NCI-H1694 treated with DMSO at 0.1 percent for 48 hours (cell line): Measurements from ENCODE around the gene TRAK1.
"Not testable (repeated sequence)": the region's sequence is repeated elsewhere in the genome, so short reads cannot be mapped to it uniquely, and the experiment has no call there.

Experiments
- DNase-seq: peaks from one replicate; lab custom pipeline; 2025; lab: John Stamatoyannopoulos, UW

Gene TRAK1

DNA sequence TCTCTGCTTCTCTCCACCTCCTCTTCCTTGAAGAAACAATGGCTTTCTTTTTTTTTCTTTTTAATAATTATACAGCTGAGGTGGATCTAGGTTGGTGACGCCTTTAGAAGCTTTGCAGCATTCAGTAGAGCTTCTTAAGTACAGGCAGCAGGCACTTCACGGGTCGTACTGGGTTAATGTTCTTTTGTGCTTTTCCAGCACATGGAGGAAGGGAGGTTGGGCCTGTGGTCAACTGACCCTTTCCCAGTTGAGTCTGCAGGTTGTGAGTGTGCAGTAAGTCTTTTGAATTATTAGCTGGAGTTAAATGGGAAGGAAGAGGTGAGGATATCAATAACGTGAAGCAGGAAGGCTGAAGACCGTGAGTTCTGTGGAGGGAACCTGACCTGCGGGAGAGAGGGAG is 7.0 kb downstream of the TRAK1 start:
- DNase-seq, result no peak

DNA sequence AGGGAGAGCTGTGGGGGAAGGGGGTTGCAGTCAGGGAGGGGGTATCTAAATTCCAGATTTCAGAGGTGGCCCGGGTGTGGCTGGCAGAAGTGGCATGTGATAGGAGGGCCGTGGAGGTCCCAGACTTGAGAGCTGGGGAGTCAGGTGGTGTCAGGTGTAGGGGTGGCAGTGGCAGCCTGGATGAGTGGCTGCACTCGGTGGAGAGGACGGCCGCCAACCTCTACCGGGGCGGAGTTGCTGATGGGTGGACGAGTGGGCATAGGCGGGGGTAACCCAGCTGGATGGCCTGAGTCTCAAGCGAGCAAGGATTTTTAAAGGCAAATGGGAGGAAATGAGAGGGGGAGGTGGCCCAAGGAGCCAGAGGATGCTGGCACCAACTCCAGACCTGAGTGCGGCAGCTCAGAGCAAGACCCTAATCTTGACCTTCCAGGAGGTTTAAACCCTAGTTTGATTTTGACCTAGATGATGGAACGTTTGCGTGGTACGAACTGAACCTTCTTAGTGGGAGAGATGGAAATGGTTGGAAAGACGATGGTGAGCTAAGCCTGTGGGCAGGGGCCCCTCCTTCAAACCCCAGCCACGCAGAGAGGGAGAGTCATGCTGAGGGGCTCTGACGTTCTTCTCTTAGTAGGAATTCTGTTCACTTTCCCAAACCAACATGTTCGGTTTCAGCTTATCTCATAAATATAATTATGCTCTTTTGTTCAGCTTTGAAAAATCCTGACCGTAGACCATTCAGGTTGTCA is 8.0 kb downstream of the TRAK1 start:
- no peak for DNase-seq

DNA sequence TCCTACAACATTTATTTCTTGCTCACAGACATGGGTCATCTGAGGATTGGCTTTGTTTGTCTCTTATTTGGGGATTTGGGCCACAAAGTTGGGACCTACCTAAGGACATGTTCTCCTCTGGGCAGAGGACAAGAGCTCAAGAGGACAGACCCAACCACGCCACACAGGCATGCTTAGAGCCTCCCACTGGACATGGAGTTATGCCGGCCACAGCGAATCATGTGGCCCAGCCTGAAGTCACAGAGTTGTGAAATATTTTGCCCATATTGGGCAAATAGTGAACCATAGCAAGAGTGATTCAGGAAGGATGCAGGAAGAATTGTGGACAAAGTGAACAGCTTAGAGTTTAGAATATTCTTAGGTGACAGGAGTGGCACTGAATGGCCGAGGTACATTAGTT is 9.9 kb downstream of the TRAK1 start:
- DNase-seq, result no peak

DNA sequence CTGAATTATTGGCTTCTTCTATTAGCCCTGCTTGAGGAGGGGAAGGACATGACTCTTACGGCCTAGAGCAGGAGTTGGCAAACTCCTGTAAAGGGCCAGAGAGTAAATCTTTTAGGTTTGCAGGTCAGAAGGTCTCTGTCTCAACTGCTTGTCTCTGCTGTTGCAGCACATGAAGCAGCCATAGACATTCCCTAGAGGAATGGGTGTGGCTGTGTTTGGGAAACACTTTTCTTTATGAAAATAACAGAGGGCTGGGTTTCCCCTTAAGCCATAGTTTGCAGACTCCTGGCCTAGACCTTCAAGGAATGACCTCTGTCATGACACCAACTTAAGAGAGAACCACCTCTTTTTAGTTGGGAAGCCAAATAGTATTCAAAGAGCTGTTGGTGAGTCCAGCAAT is 10.3 kb downstream of the TRAK1 start:
- DNase-seq, result no peak

DNA sequence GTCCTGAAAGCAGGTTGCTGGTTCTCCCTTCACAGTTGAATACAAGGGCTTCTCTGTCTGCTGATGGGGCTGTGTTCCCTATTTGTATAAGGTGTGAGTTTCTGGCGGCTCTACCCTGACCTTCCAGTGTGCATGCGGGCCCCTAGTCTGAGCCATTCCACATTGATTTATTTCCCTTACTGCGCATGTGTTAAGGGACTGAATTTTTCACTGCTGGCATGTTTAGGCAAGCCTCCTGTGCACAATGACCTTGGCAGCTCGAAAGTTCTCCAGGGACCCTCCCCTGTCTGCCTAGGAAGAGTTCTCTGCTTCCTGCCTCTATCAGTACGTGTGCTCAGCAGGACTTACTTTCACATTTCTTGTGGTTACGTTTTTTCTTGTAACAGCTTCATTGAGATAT is 11.4 kb downstream of the TRAK1 start:
- DNase-seq, result no peak

DNA sequence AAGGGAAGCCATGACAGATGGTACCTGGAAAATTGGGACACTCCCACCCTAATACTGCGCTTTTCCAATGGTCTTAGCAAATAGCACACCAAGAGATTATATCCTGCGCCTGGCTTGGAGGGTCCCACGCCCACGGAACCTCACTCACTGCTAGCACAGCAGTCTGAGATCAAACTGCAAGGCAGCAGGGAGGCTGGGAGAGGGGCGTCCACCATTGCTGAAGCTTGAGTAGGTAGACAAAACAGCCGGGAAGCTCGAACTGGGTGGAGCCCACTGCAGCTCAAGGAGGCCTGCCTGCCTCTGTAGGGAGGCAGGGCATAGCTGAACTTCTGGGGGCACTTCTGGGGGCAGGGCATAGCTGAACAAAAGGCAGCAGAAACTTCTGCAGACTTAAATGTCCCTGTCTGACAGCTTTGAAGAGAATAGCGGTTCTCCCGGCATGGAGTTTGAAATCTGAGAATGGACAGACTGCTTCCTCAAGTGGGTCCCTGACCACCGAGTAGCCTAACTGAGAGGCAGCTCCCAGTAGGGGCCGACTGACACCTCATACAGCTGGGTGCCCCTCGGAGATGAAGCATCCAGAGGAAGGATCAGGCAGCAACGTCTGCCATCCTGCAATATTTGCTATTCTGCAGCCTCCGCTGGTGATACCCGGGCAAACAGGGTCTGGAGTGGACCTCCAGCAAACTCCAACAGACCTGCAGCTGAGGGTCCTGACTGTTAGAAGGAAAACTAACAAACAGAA is 12.9 kb downstream of the TRAK1 start:
- not testable (repeated sequence) for DNase-seq

DNA sequence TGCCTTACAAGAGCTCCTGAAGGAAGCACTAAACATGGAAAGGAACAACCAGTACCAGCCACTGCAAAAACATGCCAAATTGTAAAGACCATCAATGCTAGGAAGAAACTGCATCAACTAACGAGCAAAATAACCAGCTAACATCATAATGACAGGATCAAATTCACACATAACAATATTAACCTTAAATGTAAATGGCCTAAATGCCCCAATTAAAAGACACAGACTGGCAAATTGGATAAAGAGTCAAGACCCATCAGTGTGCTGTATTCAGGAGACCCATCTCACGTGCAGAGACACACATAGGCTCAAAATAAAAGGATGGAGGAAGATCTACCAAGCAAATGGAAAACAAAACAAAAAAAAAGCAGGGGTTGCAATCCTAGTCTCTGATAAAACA is 14.8 kb downstream of the TRAK1 start:
- not testable (repeated sequence) for DNase-seq

DNA sequence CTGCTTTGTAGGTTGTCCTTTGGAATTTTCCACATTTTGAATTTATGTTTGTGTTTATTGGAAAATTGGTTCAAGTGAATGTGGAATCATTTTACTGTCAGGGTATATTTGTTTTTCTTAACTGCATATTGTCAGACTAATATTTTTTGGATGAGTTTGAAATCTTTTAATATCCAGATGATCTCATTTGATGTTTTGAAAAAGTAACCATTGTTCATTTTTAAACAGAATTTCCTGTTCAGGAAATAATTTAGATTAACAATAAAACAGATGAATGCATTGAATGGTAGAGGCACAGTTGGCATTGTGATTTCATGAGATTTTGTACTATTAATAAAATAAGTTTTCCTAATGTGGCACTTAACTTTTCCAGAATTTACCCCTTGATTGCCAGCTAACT is 15.5 kb downstream of the TRAK1 start:
- DNase-seq, result no peak

DNA sequence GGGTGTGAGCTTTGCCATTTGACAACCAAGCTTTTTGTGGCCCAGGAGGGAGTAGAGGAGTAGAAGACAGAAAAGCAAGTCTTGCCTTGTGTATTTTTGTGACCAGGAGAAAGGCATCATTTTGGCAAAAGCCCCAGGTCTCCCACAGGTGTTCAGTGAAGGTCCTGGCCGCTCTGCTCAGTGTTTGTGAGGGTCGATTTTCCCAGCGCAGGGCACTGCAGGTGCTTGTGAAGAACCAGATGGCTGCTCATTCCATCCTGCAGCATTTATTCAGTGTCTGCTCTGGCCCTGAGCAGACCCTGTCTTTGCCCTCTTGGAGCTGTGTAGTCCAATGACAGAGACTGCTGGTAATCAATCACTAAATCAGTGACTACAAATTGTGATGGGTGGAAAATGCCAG is 19.5 kb downstream of the TRAK1 start:
- DNase-seq, result no peak

DNA sequence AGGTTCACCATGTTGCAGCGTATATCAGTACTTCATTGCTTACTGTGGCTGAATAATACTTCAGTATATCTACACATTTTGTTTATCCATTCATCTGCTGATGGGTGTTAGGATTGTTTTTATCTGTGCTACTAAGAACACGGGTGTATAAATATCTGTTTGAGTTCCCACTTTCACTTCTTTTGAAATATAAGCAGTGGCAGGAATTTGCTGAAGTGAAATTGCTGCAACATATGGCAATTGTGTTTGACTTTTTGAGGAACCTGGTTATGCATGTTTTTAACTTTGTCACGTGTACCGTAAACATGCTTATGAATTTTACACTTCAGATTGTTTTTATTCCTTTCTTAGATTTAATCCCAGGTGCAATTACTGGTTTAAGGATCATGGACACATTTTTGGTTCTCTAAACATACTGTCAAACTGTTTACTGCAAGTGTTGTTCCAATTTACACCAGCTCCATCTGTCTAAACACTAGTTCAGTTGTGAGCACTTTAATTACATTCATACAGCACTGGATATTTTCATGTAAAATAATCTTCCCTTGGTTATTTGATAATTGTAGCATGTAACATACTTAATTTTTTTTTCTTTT is 23.1 kb downstream of the TRAK1 start:
- no peak for DNase-seq

DNA sequence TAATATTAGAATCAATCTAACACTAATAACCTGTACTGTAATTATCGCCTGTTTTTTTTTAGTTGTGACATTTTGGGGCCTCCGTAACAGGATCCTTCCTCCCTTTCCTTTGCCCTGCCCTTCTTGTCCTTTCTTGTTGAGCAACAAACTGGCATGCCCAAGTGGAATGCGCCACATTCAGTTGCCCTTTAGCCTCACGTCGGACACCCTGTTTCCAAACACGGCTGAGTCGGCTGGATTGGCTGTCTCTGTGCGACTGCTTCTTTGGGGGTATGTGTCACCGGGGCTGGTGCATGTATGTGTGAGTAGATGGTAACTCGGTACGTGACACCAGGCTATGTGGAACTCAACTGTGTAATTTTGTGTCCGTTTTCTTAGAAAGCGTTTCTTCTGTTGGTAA is 24.1 kb downstream of the TRAK1 start:
- DNase-seq, result no peak

DNA sequence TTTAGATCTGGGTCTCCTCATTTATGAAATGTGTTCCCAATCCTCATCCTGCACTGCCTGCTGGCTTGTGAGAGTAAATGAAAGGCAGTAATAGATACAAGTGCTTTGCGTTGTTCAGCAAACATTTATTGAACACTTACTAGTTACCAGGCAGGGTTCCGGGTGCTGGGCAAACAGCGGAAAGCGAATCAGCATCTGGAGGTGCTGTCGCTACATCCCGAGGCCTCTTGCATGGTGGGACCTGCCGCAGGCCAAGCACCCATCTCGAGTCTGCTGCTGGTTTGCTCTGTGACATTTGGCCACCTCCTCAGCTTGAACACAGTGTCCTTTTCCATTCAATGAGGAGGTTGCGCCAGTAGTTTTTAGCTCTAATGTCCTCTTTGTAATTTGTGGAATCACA is 24.8 kb downstream of the TRAK1 start:
- DNase-seq, result no peak

DNA sequence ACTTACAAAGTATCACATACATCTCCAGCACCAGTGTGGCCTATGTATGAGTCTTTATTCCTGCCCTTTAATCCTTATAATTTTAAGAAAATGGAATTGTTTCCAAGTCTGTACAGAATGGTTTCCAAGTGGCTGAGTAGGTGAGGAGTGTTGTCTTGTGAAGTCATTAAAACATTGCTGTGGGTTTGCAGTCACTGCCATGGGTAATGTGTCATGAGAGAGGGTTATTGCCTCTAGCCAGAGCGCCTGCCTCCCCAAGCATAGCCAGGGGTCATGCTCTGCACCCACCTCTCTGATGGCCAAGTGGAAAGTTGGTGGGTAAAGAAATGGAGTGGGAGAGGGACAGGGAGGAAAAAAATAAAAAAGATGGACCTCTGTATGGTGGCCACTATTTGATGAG is 25.3 kb downstream of the TRAK1 start:
- no peak for DNase-seq

DNA sequence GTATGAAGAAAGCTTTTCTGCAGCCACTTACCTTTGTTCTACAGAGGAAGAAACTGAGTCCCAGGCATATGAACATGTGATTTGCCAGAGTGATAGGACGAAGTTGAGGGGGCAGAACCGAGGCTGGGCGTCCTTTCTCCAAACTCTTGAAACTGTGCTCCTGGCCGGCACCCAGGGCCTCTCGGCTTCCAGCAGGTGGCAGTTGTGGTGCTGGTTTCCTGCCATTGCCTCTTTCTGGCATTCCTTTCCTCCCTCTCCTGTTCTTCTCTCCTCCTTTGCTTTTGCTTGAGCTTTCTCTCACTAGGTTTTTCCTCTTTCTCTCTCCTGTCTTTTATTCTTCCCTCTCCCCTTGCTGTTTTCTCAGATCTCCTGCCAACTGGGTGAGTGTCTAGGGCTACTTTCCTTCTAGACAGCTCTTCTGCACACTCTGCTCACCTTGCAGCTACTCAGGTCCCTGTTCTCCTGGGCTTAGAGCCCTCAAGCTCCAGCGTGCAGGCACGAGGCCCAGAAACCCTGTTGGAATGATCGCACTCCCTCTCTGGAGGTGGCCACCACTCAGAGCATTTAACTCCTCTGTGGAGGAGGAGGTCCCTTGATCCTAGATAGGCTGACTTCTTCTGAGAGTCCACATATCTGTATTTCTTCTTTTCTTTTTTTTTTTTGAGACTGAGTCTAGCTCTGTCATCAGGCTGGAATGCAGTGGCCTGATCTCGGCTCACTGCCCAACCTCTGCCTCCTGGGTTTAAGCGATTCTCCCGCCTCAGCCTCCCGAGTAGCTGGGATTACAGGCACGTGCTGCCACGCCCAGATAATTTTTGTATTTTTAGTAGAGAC is 26.2 kb downstream of the TRAK1 start:
- no peak for DNase-seq

DNA sequence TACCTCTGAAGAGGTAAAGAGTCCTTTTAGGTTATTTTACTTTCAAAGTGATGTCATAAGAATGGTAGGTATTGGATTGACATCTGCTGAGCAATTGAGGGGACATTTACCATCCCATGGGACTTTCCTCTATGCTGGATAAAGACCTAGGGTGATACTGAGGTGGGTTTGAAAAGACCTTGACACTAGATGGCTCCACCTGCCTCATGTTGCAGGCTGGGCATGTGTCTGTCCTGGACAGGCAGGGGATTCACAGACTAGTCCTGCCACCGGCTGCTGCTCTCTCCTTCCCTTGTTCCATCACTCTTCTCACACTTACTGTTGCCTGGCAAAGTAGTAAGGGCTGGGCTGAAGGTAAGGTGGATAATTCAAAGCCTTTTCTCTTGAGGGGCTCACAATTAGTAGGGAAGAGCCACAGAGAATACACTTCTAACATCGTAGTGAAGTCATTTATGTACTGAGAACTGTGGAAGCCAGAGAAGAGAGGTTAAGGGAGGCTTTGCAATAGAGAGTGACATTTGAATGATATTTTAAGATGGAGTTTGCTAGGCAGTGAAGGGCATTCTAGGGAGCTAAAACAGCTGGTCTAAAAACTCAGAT is 27.7 kb downstream of the TRAK1 start:
- no peak for DNase-seq

DNA sequence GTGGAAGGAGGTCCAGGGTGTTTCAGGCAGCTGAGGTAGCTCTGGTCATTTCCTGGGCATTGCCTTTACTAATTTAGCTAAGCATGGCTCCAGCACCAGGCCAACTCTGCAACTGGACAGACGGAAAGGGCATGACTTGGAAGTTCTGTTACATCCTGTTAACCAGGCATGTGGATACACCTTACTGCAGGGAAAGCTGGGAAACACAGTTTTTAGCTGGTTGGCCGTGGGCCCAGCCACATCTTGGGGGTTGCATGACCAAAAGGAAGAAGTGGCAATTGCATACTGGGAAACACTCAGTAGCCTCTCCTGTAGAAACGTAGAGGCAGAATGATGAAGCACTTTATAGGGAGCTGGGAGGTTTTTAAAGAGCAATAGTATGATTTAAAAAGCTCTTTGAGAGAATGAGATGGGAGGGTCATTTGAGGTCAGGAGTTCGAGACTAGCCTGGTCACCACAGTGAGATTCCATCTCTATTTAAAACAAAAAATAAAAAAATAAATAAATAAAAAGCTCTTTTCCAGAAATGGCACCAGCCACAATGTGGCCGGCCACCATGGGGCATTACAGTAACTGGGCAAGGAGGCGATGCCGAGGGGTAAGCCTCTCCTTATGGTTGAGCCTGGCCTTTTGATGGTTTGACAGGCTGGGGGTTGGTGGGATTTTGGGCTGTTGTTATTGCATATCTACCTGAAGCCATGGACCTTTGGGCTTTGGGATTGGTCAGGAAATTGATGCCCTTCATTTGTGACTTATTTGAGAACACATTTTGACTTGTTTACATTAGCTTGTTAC is 28.6 kb downstream of the TRAK1 start:
- no peak for DNase-seq

DNA sequence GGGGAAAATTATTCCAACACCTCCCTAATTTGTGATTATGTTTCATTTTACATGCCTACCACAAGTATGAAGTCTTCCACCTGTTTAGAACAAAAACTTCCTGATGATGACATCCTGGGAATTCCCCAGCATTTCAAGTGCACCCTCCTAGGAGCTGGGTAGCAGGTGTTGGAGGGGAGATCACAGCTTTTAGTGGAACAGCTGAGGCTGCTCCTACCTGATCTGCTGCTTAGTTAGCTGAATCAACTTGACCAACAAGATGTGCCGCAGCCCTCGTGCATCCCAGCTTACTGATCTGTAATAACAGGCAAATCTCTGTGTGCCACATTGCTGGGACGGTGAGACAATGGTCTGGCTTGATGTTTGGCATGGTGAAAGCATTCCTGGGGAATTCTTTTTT is 29.7 kb downstream of the TRAK1 start:
- no peak for DNase-seq

DNA sequence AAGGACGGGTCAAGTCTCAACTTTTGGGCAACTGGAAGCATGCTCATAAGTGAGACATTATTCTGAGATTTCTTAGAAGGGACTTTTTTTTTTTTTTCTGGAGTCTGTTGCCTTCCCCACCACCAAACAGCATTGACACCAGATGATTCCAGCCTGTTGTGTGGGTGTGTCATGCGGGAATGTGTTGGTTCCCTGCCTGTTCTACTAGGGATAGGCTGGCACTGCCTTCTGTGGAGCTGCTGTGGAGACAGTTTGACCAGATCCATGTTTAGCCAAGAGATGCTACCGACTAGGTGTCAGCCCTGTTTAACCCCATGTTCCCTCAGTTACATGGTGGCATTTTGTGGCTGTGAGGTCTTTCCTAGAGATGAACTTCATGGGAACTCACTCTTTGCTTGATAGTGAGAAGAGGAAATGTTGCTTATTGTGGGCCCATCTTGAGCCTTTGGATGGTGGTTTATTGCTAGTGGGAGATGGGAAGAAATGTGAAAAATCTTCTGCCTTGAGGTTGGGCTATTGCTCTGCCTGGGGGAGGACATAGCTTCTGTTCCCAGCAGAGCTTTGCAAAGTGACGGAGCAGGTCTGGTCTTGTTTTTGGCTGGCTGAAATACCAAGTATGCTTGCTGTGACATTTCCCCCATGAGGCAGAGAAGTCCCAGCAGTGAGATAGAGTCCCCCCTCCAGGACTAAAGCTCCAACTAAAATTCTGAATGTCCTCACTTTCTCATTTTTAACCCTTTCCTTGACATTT is 31.3 kb downstream of the TRAK1 start:
- DNase-seq, result no peak

DNA sequence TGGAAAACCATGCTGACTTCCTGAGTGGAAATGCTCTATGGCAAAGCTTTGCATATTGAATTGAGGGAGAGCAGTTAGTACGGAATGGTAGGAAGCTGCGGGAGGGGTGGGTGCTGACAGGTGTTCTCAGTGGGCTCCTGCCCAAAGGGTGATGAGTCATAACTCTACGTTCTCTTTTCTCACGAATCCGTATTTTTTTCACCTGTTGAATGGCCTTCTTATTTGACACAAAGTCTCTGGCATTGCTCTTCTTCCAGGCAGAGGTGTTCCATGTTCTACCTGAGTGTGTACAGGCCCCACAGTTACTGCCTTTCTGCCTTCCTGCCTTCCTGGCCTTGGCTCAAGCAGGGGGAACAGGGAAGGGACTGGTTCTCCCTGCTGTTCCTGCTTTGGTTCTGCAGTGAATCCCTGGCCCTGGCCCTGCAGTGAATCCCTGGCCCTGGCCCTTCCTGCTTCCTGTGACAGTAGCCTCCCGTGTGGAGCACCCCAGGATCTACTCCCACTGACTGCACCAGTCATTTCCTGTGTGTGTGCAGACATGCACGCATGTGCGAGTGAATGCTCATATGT is 31.9 kb downstream of the TRAK1 start:
- no peak for DNase-seq
